Measurements from ENCODE around the gene DNM1L. TPM values are rescaled to one million over a fixed set of nuclear protein-coding genes. Genes with fewer than 3 reads are reported as not detected.

The DNM1L gene
- total RNA-seq, 1 experiment from 2014 or later = 79.8 TPM

DNA sequence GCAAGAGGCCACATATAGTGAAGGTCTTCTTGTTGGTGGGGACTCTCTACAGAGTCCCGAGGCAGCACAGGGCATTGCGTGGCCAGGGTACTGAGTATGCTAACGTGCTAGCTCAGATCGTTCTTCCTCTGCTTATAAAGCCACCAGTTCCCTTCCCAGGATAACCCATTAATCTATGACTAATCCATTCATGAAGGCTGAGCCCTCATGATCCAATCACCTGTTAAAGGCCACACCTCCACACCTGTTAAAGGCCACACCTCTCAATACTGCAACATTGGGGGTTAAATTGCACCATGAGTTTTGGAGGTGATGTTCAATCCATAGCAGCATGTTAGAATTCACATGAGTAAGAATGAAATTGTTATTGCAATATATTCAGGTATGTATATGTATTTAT lies 89.4 kb downstream of the DNM1L start:
- H3K79me2 ChIP-seq (ENCODE audit: insufficient read depth, low read length) = no peaks in the 10 kb centered on the region
- H3K9me3 ChIP-seq (ENCODE audit: control insufficient read depth, low read depth, low read length) = no peaks in the 10 kb centered on the region
- WGBS (ENCODE audit: extremely low coverage, insufficient read length, low lambda C conversion rate) = no CpG with 5 or more reads among the region's 4 CpGs
- H3K9ac ChIP-seq (ENCODE audit: extremely low read depth, insufficient read length, low read length) = no peak overlapping the region
- Mint-ChIP-seq H3K4me3 (no peak overlapping the region), H3K4me1 (peaks cover 2 to 4% of the 10 kb centered on the region in 2 experiments; a peak in 2 of 4 replicates), H3K27ac (no peak overlapping the region), H3K9me3 (no peaks in the 10 kb centered on the region), H3K27me3 (ENCODE audit: low read depth) (no peaks in the 10 kb centered on the region), H3K36me3 (ENCODE audit: insufficient read depth in 1 of 3, low read depth in 3 of 3) (no peaks in the 10 kb centered on the region)
- no peaks in the 10 kb centered on the region for H3K23me2 ChIP-seq (ENCODE audit: insufficient read length, low read depth, low read length, poor library complexity, severe bottlenecking)
- no peak overlapping the region for H2AFZ ChIP-seq (ENCODE audit: low read length)
- H3K14ac ChIP-seq (ENCODE audit: insufficient read depth, low read length) = no peak overlapping the region
- H3T11ph ChIP-seq (ENCODE audit: low read length) = no peak overlapping the region
- no peak overlapping the region for H2BK120ac ChIP-seq (ENCODE audit: low read depth, low read length, poor library complexity, severe bottlenecking)
- TF ChIP-seq, protein P1, sequence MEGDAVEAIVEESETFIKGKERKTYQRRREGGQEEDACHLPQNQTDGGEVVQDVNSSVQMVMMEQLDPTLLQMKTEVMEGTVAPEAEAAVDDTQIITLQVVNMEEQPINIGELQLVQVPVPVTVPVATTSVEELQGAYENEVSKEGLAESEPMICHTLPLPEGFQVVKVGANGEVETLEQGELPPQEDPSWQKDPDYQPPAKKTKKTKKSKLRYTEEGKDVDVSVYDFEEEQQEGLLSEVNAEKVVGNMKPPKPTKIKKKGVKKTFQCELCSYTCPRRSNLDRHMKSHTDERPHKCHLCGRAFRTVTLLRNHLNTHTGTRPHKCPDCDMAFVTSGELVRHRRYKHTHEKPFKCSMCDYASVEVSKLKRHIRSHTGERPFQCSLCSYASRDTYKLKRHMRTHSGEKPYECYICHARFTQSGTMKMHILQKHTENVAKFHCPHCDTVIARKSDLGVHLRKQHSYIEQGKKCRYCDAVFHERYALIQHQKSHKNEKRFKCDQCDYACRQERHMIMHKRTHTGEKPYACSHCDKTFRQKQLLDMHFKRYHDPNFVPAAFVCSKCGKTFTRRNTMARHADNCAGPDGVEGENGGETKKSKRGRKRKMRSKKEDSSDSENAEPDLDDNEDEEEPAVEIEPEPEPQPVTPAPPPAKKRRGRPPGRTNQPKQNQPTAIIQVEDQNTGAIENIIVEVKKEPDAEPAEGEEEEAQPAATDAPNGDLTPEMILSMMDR (conservative IDR thresholded peaks at IDR 0.05) = no peak
- H3K4me1 ChIP-seq (ENCODE audit: insufficient read depth, low read length) = no peaks in the 10 kb centered on the region
- no peaks in the 10 kb centered on the region for H4K20me1 ChIP-seq (ENCODE audit: control insufficient read depth, insufficient read depth, insufficient read length)
- H3K56ac ChIP-seq (ENCODE audit: insufficient read length, low read depth, low read length) = no peak overlapping the region
- no peak for DNase-seq
- H2BK20ac ChIP-seq (ENCODE audit: low read depth, low read length, poor library complexity, severe bottlenecking) = no peak overlapping the region
- H4K5ac ChIP-seq (ENCODE audit: insufficient read length, low read depth, low read length) = no peak overlapping the region
- no peak overlapping the region for H2BK12ac ChIP-seq (ENCODE audit: insufficient read length, low read depth, low read length)
- H2BK15ac ChIP-seq (ENCODE audit: low read depth, low read length) = no peak overlapping the region
- H3K27ac ChIP-seq (ENCODE audit: insufficient read length, low read depth, low read length) = no peak overlapping the region
- no peak overlapping the region for H4K91ac ChIP-seq (ENCODE audit: insufficient read length, low read depth, low read length)
- no peak overlapping the region for H2BK5ac ChIP-seq (ENCODE audit: insufficient read length, low read length)
- H3K27me3 ChIP-seq (ENCODE audit: insufficient read depth, low read length) = no peaks in the 10 kb centered on the region
- no peak overlapping the region for H4K8ac ChIP-seq (replicated peaks; ENCODE audit: insufficient read length, low read depth, low read length)
- H3K18ac ChIP-seq (ENCODE audit: insufficient read length, low read depth, low read length) = no peak overlapping the region
- H3K4ac ChIP-seq (ENCODE audit: low read depth, low read length) = no peak overlapping the region
- no peak overlapping the region for H3K23ac ChIP-seq (ENCODE audit: insufficient read length, low read depth, low read length)
- H3K4me2 ChIP-seq (ENCODE audit: insufficient read depth, insufficient read length, low read length) = no peak overlapping the region
- no peak overlapping the region for H2AK5ac ChIP-seq (ENCODE audit: insufficient read length, low read length)
- H3K79me1 ChIP-seq (ENCODE audit: insufficient read depth, low read depth, low read length, poor library complexity, severe bottlenecking) = no peaks in the 10 kb centered on the region

All from H9 (cell line).